HCT116 (cell line): ENCODE data around the gene SUPT6H. TPM values are rescaled to one million over a fixed set of nuclear protein-coding genes. Genes with fewer than 3 reads are reported as not detected.

Experiments used
- ATAC-seq: fragments of 200-7000 bp; cut with Tn5 transposase; 2 replicates; pipeline ENCODE4 v1.9.1; 2020; ENCODE audit warnings: mild to moderate bottlenecking, moderate library complexity
- BruUV-seq: library from RNA; stranded (reverse); fragments of 400-500 nt; replicated peaks from 2 replicates; lab custom pipeline; 2021; lab: Mats Ljungman, UMichigan
- CTCF ChIA-PET: fragments of 300-600 bp; sonication (Branson Sonifier 250); formaldehyde crosslinking; loops from one replicate; lab custom pipeline; 2021; ENCODE audit warnings: antibody characterized with exemption; lab: Charles Lee
- POLR2A ChIA-PET: fragments of 300-600, 350-600 bp; sonication (Branson Sonifier 250); formaldehyde crosslinking; loops from one replicate; lab custom pipeline; 2021; ENCODE audit warnings: antibody characterized with exemption; lab: Charles Lee
- RAD21 ChIA-PET, 2 experiments: fragments of 300-600 bp; sonication (Branson Sonifier 250); formaldehyde crosslinking; loops; one replicate each; lab custom pipeline; 2023; ENCODE audit warnings: low total read pairs in 2 of 2; ENCODE audit not compliant: uncharacterized antibody in 2 of 2, unreplicated experiment in 2 of 2, low non-redundant PET in 1 of 2; lab: Charles Lee
- DNase-seq: peaks from one replicate; pipeline ENCODE4 v3.0.0-alpha.2; 2010; ENCODE audit warnings: low read depth, low spot score
- H2AFZ ChIP-seq: fragments of 200-600 bp; shearing (Covaris generic), sonication (generic); 2 replicates; pipeline ENCODE4 v1.6.1; 2017; ENCODE audit warnings: low read depth, mixed run types, mixed read lengths, antibody characterized with exemption, low read length; ENCODE audit not compliant: poor library complexity, severe bottlenecking
- H3K27ac ChIP-seq: 2 replicates; pipeline ENCODE4 v1.5.1; 2012; ENCODE audit warnings: low read depth, low read length
- H3K27me3 ChIP-seq: fragments of 200-600 bp; sonication (generic); 2 replicates; pipeline ENCODE4 v1.6.1; 2016; ENCODE audit warnings: mixed run types, low read length, mixed read lengths; ENCODE audit not compliant: insufficient read depth
- H3K36me3 ChIP-seq, 2 experiments: fragments of 200-500 bp in 1 of 2; fragments of 200-600 bp in 1 of 2; sonication (Bioruptor generic) in 1 of 2; sonication (generic) in 1 of 2; 2 replicates each; pipeline versions ENCODE4 v1.5.1 to v1.6.1; 2014 to 2016; ENCODE audit warnings: low read length in 2 of 2, inconsistent platforms in 1 of 2, mixed read lengths in 1 of 2, mixed run types in 1 of 2; ENCODE audit not compliant: insufficient read depth in 2 of 2, control insufficient read depth in 1 of 2
- H3K4me1 ChIP-seq, 2 experiments: fragments of 200-600 bp in 1 of 2; sonication (generic) in 1 of 2; 2 replicates each; pipeline versions ENCODE4 v1.5.1 to v1.6.1; 2012 to 2017; ENCODE audit warnings: low read length in 2 of 2, inconsistent platforms in 1 of 2, mild to moderate bottlenecking in 1 of 2, mixed read lengths in 1 of 2, mixed run types in 1 of 2, moderate library complexity in 1 of 2; ENCODE audit not compliant: insufficient read depth in 2 of 2, control insufficient read depth in 1 of 2
- H3K4me2 ChIP-seq: fragments of 200-600 bp; sonication (generic); 2 replicates; pipeline ENCODE4 v1.6.1; 2017; ENCODE audit warnings: mixed run types, low read length, mixed read lengths
- H3K4me3 ChIP-seq, 2 experiments: fragments of 200-600 bp in 1 of 2; sonication (generic) in 1 of 2; replicated peaks in 1 of 2; 2 replicates each; pipeline ENCODE4 v1.5.1; 2011 to 2016; ENCODE audit warnings: low read length in 2 of 2, control low read depth in 1 of 2, low read depth in 1 of 2, mild to moderate bottlenecking in 1 of 2, mixed read lengths in 1 of 2, mixed run types in 1 of 2
- H3K79me2 ChIP-seq: fragments of 200-600 bp; sonication (generic); 2 replicates; pipeline ENCODE4 v1.6.1; 2017; ENCODE audit warnings: mild to moderate bottlenecking, mixed run types, low read length, moderate library complexity, mixed read lengths; ENCODE audit not compliant: insufficient read depth
- H3K9ac ChIP-seq: fragments of 200-600 bp; sonication (generic); 2 replicates; pipeline ENCODE4 v1.6.1; 2016; ENCODE audit warnings: low read length, mixed read lengths
- H3K9me2 ChIP-seq: fragments of 200-600 bp; sonication (generic), shearing (Covaris generic); 2 replicates; pipeline ENCODE4 v1.6.1; 2017; ENCODE audit warnings: mixed run types, mild to moderate bottlenecking, moderate library complexity; ENCODE audit not compliant: insufficient read depth
- H3K9me3 ChIP-seq, 2 experiments: fragments of 200-500 bp in 1 of 2; fragments of 200-600 bp in 1 of 2; sonication (Bioruptor generic) in 1 of 2; sonication (generic) in 1 of 2; 2 replicates each; pipeline ENCODE4 v1.6.1; 2014 to 2017; ENCODE audit warnings: low read length in 2 of 2, mixed read lengths in 2 of 2, inconsistent platforms in 1 of 2, low read depth in 1 of 2, mild to moderate bottlenecking in 1 of 2, mixed run types in 1 of 2, moderate library complexity in 1 of 2; ENCODE audit not compliant: control insufficient read depth in 1 of 2, insufficient read depth in 1 of 2
- H4K20me1 ChIP-seq: fragments of 200-600 bp; sonication (generic), shearing (Covaris generic); 2 replicates; pipeline ENCODE4 v1.6.1; 2017; ENCODE audit warnings: mixed run types, mild to moderate bottlenecking, moderate library complexity; ENCODE audit not compliant: insufficient read depth
- CEBPB ChIP-seq: IDR thresholded peaks from 2 replicates; pipeline ENCODE4 v1.6.1; 2012; ENCODE audit warnings: low read depth
- CTCF ChIP-seq, 3 experiments: fragments of 200-600 bp in 1 of 3; sonication (generic) in 1 of 3; IDR thresholded peaks in 2 of 3; conservative IDR thresholded peaks in 1 of 3; 2 replicates each; pipeline ENCODE4 v1.5.1; 2012 to 2017; ENCODE audit warnings: low read depth in 2 of 3, low read length in 2 of 3, antibody characterized with exemption in 1 of 3, borderline replicate concordance in 1 of 3, control low read depth in 1 of 3, mild to moderate bottlenecking in 1 of 3, mixed read lengths in 1 of 3, mixed run types in 1 of 3, moderate library complexity in 1 of 3; ENCODE audit not compliant: insufficient read depth in 1 of 3
- EZH2phosphoT487 ChIP-seq: fragments of 200-600 bp; IDR thresholded peaks from 2 replicates; pipeline ENCODE4 v1.6.1; 2018; ENCODE audit warnings: antibody characterized with exemption, borderline replicate concordance
- POLR2A ChIP-seq: IDR thresholded peaks from 2 replicates; pipeline ENCODE4 v1.7.0; 2011; ENCODE audit warnings: borderline replicate concordance; ENCODE audit not compliant: insufficient read depth, insufficient read length; ENCODE audit errors: extremely low read depth
- POLR2AphosphoS5 ChIP-seq: IDR thresholded peaks from 2 replicates; pipeline ENCODE4 v1.6.1; 2011; ENCODE audit warnings: mild to moderate bottlenecking, low read depth, low read length, moderate library complexity
- YY1 ChIP-seq: IDR thresholded peaks from 2 replicates; pipeline ENCODE4 v1.6.1; 2011; ENCODE audit warnings: low read length, low read depth, moderate library complexity, mild to moderate bottlenecking; ENCODE audit not compliant: insufficient replicate concordance; ENCODE audit errors: extremely low read depth
- ZFX ChIP-seq: fragments of 450-650 bp; IDR thresholded peaks from 2 replicates; pipeline ENCODE4 v1.6.1; 2017
- intact Hi-C: fragments of 100-400 bp; cut with micrococcal nuclease; formaldehyde crosslinking; loops from 2 replicates; pipeline ENCODE4 v1.10.0; 2022
- total RNA-seq: library from RNA; stranded (reverse); gene quantifications from one replicate; pipeline ENCODE4 v1.2.1, GENCODE V29; 2021; ENCODE audit not compliant: unreplicated experiment

SUPT6H gene
- total RNA-seq, 1 experiment from 2014 or later = 62.1 TPM

- H3K9ac ChIP-seq = peak overlapping the region; percentile 100
- peaks cover 31% of the 10 kb centered on the region; the same call in 1 of the 2 replicates for H4K20me1 ChIP-seq
- ChIA-PET RAD21 (interaction anchor here in 1 of 2 experiments (0.6 kb wide), 1 partner anchor 19 kb away, joined by 8 read pairs; no protein-coding TSS in a partner anchor), CTCF (interaction anchor here (13.6 kb wide), 1 partner anchor 19 kb away, joined by 207 read pairs; the partner anchor contains the start of genes NEK8 and TLCD1), POLR2A (interaction anchor here (1.4 to 11.6 kb wide), 3 partner anchors 17 to 26 kb away, joined by 4 to 149 read pairs (median 9); partner anchors contain the start of genes NEK8, RPL23A and TLCD1)
- H3K27ac ChIP-seq = peak overlapping the region; percentile 98
- intact Hi-C loops = no loop called here
- peak overlapping the region; percentile 97 to 100 for H3K4me3 ChIP-seq
- H3K4me2 ChIP-seq = peak overlapping the region; percentile 99
- H3K36me3 ChIP-seq = peaks cover 28 to 50% of the 10 kb centered on the region in 2 experiments
- no peak for DNase-seq
- H3K79me2 ChIP-seq = peaks cover 60% of the 10 kb centered on the region
- H2AFZ ChIP-seq = no peak overlapping the region
- H3K27me3 ChIP-seq = no peaks in the 10 kb centered on the region
- TF ChIP-seq YY1 (no peak), CTCF (IDR thresholded peaks at IDR 0.05 in 2 of 3, conservative IDR thresholded peaks at IDR 0.05 in 1 of 3; ENCODE audit: borderline replicate concordance in 1 of 3, insufficient read depth in 1 of 3, low read depth in 2 of 3, low read length in 2 of 3) (no peak), CEBPB (no peak), ZFX (no peak), POLR2A (no peak), POLR2AphosphoS5 (0 out of 2 replicates have a peak, but pooled peaks have one; percentile 16), EZH2phosphoT487 (no peak)
- peaks cover 34 to 66% of the 10 kb centered on the region in 2 experiments for H3K4me1 ChIP-seq
- no TSS peak for BruUV-seq
- H3K9me2 ChIP-seq = no peaks in the 10 kb centered on the region
- no peak for ATAC-seq
- H3K9me3 ChIP-seq = no peaks in the 10 kb centered on the region
Observed at GRCh38 chr17:28745786-28746411, 83.9 kb downstream of the SUPT6H start.
